K562 (cell line): ENCODE results near the gene GATA6. TPM values are rescaled to one million over a fixed set of nuclear protein-coding genes. Genes with fewer than 3 reads are reported as not detected.

Source experiments
- BHLHE40 ChIP-seq: IDR thresholded peaks from 2 replicates; pipeline ENCODE4 v1.6.1; 2011; ENCODE audit warnings: low read length, improper control_type of control experiment
- TRIM24 ChIP-seq, 2 experiments: fragments of 450-650 bp; IDR thresholded peaks; 2 replicates each; pipeline ENCODE4 v1.6.1; 2016
- polyA plus RNA-seq, 8 experiments: library from polyadenylated mRNA; depleted of rRNA in 4 of 8; stranded (reverse) in 5 of 8; unstranded in 3 of 8; fragments of >200 nt; fragmentation: Nextera tagmentation in 2 of 8; fragmentation: Illumina TruSeq in 1 of 8; extraction: Ambion mirVana in 2 of 8; extraction: Trizol in 1 of 8; gene quantifications; 2 replicates each; pipeline versions ENCODE4 v1.2.1 to v1.2.3, GENCODE V29; 2011 to 2014; ENCODE audit warnings: inconsistent platforms in 1 of 8, missing spikeins in 1 of 8
- total RNA-seq, 7 experiments: library from RNA; depleted of rRNA in 6 of 7; stranded (reverse); fragments of >200 nt in 6 of 7; fragmentation: Illumina TruSeq in 2 of 7; extraction: Trizol in 2 of 7; gene quantifications; 2 replicates each; pipeline versions ENCODE4 v1.2.1 to v1.2.3, GENCODE V29; 2011 to 2021; ENCODE audit warnings: low replicate concordance in 1 of 7
- TF ChIP-seq, protein P1 (sequence below): fragments of 450-650 bp; IDR thresholded peaks from 2 replicates; pipeline ENCODE4 v1.6.1; 2016; ENCODE audit warnings: low read depth

The GATA6 gene
- total and polyA plus RNA-seq, 9 of the 15 experiments (the other 6 are each of a cell fraction or from before 2014, with no cell fraction given): 0.01 to 0.24 (median 0.16) TPM; not detected in 5

DNA sequence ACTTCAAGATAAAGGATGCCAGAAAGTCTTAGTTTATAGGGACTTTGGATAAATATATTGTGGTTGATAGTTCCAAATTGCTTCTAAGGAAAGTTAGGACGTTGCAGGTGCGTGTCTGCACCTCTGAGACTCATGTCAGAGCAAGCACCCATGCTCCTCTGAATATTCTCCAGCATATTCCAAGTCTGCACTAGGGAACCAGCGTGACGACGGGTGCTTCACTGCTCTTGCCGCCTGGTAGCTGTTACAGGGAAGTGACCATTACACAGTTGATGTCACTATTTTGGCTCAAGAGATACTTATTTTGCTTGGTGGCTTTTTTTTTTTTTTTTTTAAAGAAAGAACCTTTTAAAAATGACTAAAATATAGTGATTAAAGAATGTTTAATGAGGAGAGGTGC, 35.6 kb downstream of the GATA6 start (continued):
- TF ChIP-seq, protein P1, sequence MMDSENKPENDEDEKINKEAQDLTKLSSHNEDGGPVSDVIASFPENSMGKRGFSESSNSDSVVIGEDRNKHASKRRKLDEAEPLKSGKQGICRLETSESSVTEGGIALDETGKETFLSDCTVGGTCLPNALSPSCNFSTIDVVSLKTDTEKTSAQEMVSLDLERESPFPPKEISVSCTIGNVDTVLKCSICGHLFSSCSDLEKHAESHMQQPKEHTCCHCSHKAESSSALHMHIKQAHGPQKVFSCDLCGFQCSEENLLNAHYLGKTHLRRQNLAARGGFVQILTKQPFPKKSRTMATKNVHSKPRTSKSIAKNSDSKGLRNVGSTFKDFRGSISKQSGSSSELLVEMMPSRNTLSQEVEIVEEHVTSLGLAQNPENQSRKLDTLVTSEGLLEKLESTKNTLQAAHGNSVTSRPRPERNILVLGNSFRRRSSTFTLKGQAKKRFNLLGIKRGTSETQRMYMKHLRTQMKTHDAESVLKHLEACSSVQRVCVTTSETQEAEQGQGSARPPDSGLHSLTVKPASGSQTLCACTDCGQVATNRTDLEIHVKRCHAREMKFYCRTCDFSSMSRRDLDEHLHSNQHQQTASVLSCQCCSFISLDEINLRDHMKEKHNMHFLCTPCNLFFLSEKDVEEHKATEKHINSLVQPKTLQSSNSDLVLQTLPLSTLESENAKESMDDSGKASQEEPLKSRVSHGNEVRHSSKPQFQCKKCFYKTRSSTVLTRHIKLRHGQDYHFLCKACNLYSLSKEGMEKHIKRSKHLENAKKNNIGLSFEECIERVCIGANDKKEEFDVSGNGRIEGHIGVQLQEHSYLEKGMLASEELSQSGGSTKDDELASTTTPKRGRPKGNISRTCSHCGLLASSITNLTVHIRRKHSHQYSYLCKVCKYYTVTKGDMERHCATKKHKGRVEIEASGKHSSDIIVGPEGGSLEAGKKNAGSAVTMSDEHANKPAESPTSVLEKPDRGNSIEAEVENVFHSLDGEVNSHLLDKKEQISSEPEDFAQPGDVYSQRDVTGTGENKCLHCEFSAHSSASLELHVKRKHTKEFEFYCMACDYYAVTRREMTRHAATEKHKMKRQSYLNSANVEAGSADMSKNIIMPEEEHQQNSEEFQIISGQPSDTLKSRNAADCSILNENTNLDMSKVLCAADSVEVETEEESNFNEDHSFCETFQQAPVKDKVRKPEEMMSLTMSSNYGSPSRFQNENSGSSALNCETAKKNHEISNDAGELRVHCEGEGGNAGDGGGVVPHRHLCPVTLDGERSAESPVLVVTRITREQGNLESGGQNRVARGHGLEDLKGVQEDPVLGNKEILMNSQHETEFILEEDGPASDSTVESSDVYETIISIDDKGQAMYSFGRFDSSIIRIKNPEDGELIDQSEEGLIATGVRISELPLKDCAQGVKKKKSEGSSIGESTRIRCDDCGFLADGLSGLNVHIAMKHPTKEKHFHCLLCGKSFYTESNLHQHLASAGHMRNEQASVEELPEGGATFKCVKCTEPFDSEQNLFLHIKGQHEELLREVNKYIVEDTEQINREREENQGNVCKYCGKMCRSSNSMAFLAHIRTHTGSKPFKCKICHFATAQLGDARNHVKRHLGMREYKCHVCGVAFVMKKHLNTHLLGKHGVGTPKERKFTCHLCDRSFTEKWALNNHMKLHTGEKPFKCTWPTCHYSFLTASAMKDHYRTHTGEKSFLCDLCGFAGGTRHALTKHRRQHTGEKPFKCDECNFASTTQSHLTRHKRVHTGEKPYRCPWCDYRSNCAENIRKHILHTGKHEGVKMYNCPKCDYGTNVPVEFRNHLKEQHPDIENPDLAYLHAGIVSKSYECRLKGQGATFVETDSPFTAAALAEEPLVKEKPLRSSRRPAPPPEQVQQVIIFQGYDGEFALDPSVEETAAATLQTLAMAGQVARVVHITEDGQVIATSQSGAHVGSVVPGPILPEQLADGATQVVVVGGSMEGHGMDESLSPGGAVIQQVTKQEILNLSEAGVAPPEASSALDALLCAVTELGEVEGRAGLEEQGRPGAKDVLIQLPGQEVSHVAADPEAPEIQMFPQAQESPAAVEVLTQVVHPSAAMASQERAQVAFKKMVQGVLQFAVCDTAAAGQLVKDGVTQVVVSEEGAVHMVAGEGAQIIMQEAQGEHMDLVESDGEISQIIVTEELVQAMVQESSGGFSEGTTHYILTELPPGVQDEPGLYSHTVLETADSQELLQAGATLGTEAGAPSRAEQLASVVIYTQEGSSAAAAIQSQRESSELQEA: no peak
- TF ChIP-seq BHLHE40: no peak
- no peak for TF ChIP-seq TRIM24 (IDR thresholded peaks at IDR 0.05)
